ENCODE results near the gene TIMD4. TPM values are rescaled to one million over a fixed set of nuclear protein-coding genes. Genes with fewer than 3 reads are reported as not detected.
A peak's percentile ranks its signal among the peaks of the same experiment; 100 is the strongest.
"Not testable (repeated sequence)": the region's sequence is repeated elsewhere in the genome, so short reads cannot be mapped to it uniquely, and the experiment has no call there.

TIMD4 gene
- polyA plus RNA-seq, 3 donors = 0.14 TPM; not detected in 2

GRCh38 chr5:156947925-156948324, 15.1 kb downstream of the TIMD4 start:
- Mint-ChIP-seq H3K36me3 (no peaks in the 10 kb centered on the region), H3K4me3 (no peak overlapping the region), H3K27ac (no peak overlapping the region), H3K27me3 (ENCODE audit: low read depth in 3 of 3) (peaks cover 2 to 7% (median 3%) of the 10 kb centered on the region in 3 donors), H3K4me1 (no peaks in the 10 kb centered on the region), H3K9me3 (peaks cover 0 to 3% (median 0%) of the 10 kb centered on the region in 7 donors)
- H3K4me1 ChIP-seq (ENCODE audit: control insufficient read depth in 1 of 2, insufficient read depth in 2 of 2, low read length in 2 of 2) = no peaks in the 10 kb centered on the region
- no peak overlapping the region for H3K4me2 ChIP-seq (replicated peaks; ENCODE audit: extremely low read depth, low read length, poor library complexity, severe bottlenecking)
- no peak overlapping the region for H3K27ac ChIP-seq (ENCODE audit: low read depth in 1 of 2, low read length in 2 of 2)
- H3K36me3 ChIP-seq (replicated peaks in 1 of 2; ENCODE audit: control insufficient read depth in 1 of 2, insufficient read depth in 2 of 2, low read length in 2 of 2) = no peaks in the 10 kb centered on the region
- intact Hi-C loops (cut with micrococcal nuclease) = no loop called here
- H3K4me3 ChIP-seq (replicated peaks in 1 of 3; ENCODE audit: low read depth in 2 of 3, low read length in 3 of 3) = no peak overlapping the region
- no peak overlapping the region for H3K9ac ChIP-seq (ENCODE audit: insufficient read depth, low read length, poor library complexity, severe bottlenecking)
- TF ChIP-seq, protein P1, sequence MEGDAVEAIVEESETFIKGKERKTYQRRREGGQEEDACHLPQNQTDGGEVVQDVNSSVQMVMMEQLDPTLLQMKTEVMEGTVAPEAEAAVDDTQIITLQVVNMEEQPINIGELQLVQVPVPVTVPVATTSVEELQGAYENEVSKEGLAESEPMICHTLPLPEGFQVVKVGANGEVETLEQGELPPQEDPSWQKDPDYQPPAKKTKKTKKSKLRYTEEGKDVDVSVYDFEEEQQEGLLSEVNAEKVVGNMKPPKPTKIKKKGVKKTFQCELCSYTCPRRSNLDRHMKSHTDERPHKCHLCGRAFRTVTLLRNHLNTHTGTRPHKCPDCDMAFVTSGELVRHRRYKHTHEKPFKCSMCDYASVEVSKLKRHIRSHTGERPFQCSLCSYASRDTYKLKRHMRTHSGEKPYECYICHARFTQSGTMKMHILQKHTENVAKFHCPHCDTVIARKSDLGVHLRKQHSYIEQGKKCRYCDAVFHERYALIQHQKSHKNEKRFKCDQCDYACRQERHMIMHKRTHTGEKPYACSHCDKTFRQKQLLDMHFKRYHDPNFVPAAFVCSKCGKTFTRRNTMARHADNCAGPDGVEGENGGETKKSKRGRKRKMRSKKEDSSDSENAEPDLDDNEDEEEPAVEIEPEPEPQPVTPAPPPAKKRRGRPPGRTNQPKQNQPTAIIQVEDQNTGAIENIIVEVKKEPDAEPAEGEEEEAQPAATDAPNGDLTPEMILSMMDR (IDR thresholded peaks at IDR 0.05) = no peak
- H3K79me2 ChIP-seq (ENCODE audit: insufficient read depth, low read length) = no peaks in the 10 kb centered on the region
- DNase-seq = no peak
- H2AFZ ChIP-seq (ENCODE audit: insufficient read depth, low read depth, low read length, poor library complexity, severe bottlenecking) = no peak overlapping the region
- H4K20me1 ChIP-seq (ENCODE audit: insufficient read depth, low read length) = no peaks in the 10 kb centered on the region
- no peaks in the 10 kb centered on the region for H3K9me3 ChIP-seq (replicated peaks in 1 of 2; ENCODE audit: control insufficient read depth in 1 of 2, insufficient read depth in 1 of 2, low read length in 2 of 2)
- no peaks in the 10 kb centered on the region for H3K27me3 ChIP-seq (ENCODE audit: control insufficient read depth in 2 of 2, insufficient read depth in 2 of 2, low read length in 2 of 2)
- 83% methylated on average over 3 of the region's 3 CpGs for WGBS (ENCODE audit: insufficient coverage)

GRCh38 chr5:156942064-156942463, 21.0 kb downstream of the TIMD4 start:
- H3K4me1 Mint-ChIP-seq = no peaks in the 10 kb centered on the region
- no peak overlapping the region for H2AFZ ChIP-seq (ENCODE audit: insufficient read depth, low read depth, low read length, poor library complexity, severe bottlenecking)

GRCh38 chr5:156940462-156940861, 22.6 kb downstream of the TIMD4 start:
- H3K27ac Mint-ChIP-seq; H3K4me1 ChIP-seq (ENCODE audit: control insufficient read depth in 1 of 2, insufficient read depth in 2 of 2, low read length in 2 of 2); H3K27ac ChIP-seq (ENCODE audit: low read depth in 1 of 2, low read length in 2 of 2); H3K4me1 Mint-ChIP-seq; H3K27me3 ChIP-seq (ENCODE audit: control insufficient read depth in 2 of 2, insufficient read depth in 2 of 2, low read length in 2 of 2); H4K20me1 ChIP-seq (ENCODE audit: insufficient read depth, low read length); H3K4me3 Mint-ChIP-seq; H2AFZ ChIP-seq (ENCODE audit: insufficient read depth, low read depth, low read length, poor library complexity, severe bottlenecking); H3K9ac ChIP-seq (ENCODE audit: insufficient read depth, low read length, poor library complexity, severe bottlenecking); H3K27me3 Mint-ChIP-seq (ENCODE audit: low read depth in 3 of 3); H3K9me3 ChIP-seq (replicated peaks in 1 of 2; ENCODE audit: control insufficient read depth in 1 of 2, insufficient read depth in 1 of 2, low read length in 2 of 2); H3K36me3 ChIP-seq (replicated peaks in 1 of 2; ENCODE audit: control insufficient read depth in 1 of 2, insufficient read depth in 2 of 2, low read length in 2 of 2); DNase-seq; H3K4me3 ChIP-seq (replicated peaks in 1 of 3; ENCODE audit: low read depth in 2 of 3, low read length in 3 of 3); H3K79me2 ChIP-seq (ENCODE audit: insufficient read depth, low read length); H3K4me2 ChIP-seq (replicated peaks; ENCODE audit: extremely low read depth, low read length, poor library complexity, severe bottlenecking); intact Hi-C loops (cut with micrococcal nuclease); H3K36me3 Mint-ChIP-seq: not testable (repeated sequence)
- H3K9me3 Mint-ChIP-seq = peaks cover 0 to 13% (median 4%) of the 10 kb centered on the region in 7 donors
- 97% methylated on average over 15 of the region's 28 CpGs for WGBS (ENCODE audit: insufficient coverage)

More at GRCh38 chr5:156942064-156942463, 21.0 kb downstream of the TIMD4 start:
- no peaks in the 10 kb centered on the region for H4K20me1 ChIP-seq (ENCODE audit: insufficient read depth, low read length)
- no peak overlapping the region for H3K9ac ChIP-seq (ENCODE audit: insufficient read depth, low read length, poor library complexity, severe bottlenecking)
- no peaks in the 10 kb centered on the region for H3K9me3 ChIP-seq (replicated peaks in 1 of 2; ENCODE audit: control insufficient read depth in 1 of 2, insufficient read depth in 1 of 2, low read length in 2 of 2)
- Mint-ChIP-seq H3K9me3 (peaks cover 0 to 13% (median 4%) of the 10 kb centered on the region in 7 donors), H3K27me3 (ENCODE audit: low read depth in 3 of 3) (peaks cover 0 to 1% (median 0%) of the 10 kb centered on the region in 3 donors), H3K4me3 (no peak overlapping the region), H3K27ac (peak overlapping the region in 1 of 7 donors; percentile 7), H3K36me3 (no peaks in the 10 kb centered on the region)
- intact Hi-C loops (cut with micrococcal nuclease) = no loop called here
- no peaks in the 10 kb centered on the region for H3K79me2 ChIP-seq (ENCODE audit: insufficient read depth, low read length)
- DNase-seq = no peak
- H3K27ac ChIP-seq (ENCODE audit: low read depth in 1 of 2, low read length in 2 of 2) = no peak overlapping the region
- TF ChIP-seq, protein P1 (IDR thresholded peaks at IDR 0.05) = no peak
- H3K4me3 ChIP-seq (replicated peaks in 1 of 3; ENCODE audit: low read depth in 2 of 3, low read length in 3 of 3) = no peak overlapping the region
- no peaks in the 10 kb centered on the region for H3K4me1 ChIP-seq (ENCODE audit: control insufficient read depth in 1 of 2, insufficient read depth in 2 of 2, low read length in 2 of 2)
- H3K27me3 ChIP-seq (ENCODE audit: control insufficient read depth in 2 of 2, insufficient read depth in 2 of 2, low read length in 2 of 2) = no peaks in the 10 kb centered on the region
- no peaks in the 10 kb centered on the region for H3K36me3 ChIP-seq (replicated peaks in 1 of 2; ENCODE audit: control insufficient read depth in 1 of 2, insufficient read depth in 2 of 2, low read length in 2 of 2)
- 25% methylated on average over 1 of the region's 2 CpGs for WGBS (ENCODE audit: insufficient coverage)
- H3K4me2 ChIP-seq (replicated peaks; ENCODE audit: extremely low read depth, low read length, poor library complexity, severe bottlenecking) = no peak overlapping the region
